Tibial nerve (tissue), 4 donors: ENCODE data around the gene GYG2. TPM values are rescaled to one million over a fixed set of nuclear protein-coding genes. Genes with fewer than 3 reads are reported as not detected.
"Not testable (repeated sequence)": the region's sequence is repeated elsewhere in the genome, so short reads cannot be mapped to it uniquely, and the experiment has no call there.

Source experiments
- DNase-seq, 2 donors: peaks; one replicate each; pipeline ENCODE4 v3.0.0-alpha.2; 2019; ENCODE audit warnings: low spot score in 2 of 2
- H3K27ac ChIP-seq, 4 donors: fragments of 200-600 bp; sonication (generic) in 3 of 4; one replicate each; pipeline ENCODE4 v1.5.1; 2017 to 2019; ENCODE audit warnings: mild to moderate bottlenecking in 1 of 4
- H3K27me3 ChIP-seq, 2 donors: fragments of 200-600 bp; sonication (generic) in 1 of 2; one replicate each; pipeline versions ENCODE4 v1.5.1 to v1.6.0; 2017 to 2019
- H3K36me3 ChIP-seq, 3 donors: fragments of 200-600 bp; sonication (generic); one replicate each; pipeline ENCODE4 v1.5.1; 2018 to 2019
- H3K4me1 ChIP-seq, 4 donors: fragments of 200-600 bp; sonication (generic) in 3 of 4; one replicate each; pipeline ENCODE4 v1.5.1; 2017 to 2019
- H3K4me3 ChIP-seq, 4 donors: fragments of 200-600 bp; sonication (generic) in 3 of 4; one replicate each; pipeline ENCODE4 v1.5.1; 2017 to 2019; ENCODE audit warnings: mild to moderate bottlenecking in 1 of 4, moderate library complexity in 1 of 4
- H3K9me3 ChIP-seq, 4 donors: fragments of 200-600 bp; sonication (generic) in 3 of 4; one replicate each; pipeline ENCODE4 v1.5.1; 2017 to 2019
- CTCF ChIP-seq, 5 experiments: fragments of 200-600 bp in 3 of 5; fragments of 450-650 bp in 2 of 5; sonication (generic) in 3 of 5; IDR thresholded peaks; one replicate each; pipeline ENCODE4 v1.5.1; 2016 to 2019; ENCODE audit warnings: antibody characterized with exemption in 5 of 5, mild to moderate bottlenecking in 3 of 5, moderate library complexity in 2 of 5
- EP300 ChIP-seq, 2 donors: sonication (generic); formaldehyde crosslinking; IDR thresholded peaks; one replicate each; pipeline ENCODE4 v1.6.1; 2017; ENCODE audit warnings: antibody characterized with exemption in 2 of 2, mild to moderate bottlenecking in 1 of 2
- POLR2A ChIP-seq, 2 donors: fragments of 450-650 bp; IDR thresholded peaks; one replicate each; pipeline ENCODE4 v1.6.1; 2017; ENCODE audit warnings: antibody characterized with exemption in 2 of 2, mild to moderate bottlenecking in 2 of 2, moderate library complexity in 2 of 2
- WGBS, 2 donors: methylation state at CpG; one replicate each; pipeline ENCODE4 v1.1.5; 2018; 5-methylcytosine and 5-hydroxymethylcytosine counted together
- total RNA-seq, 4 donors: library from RNA; depleted of rRNA; stranded (reverse); fragments of >200 nt; gene quantifications; one replicate each; pipeline ENCODE4 v1.1.0, GENCODE V29; 2016

The GYG2 gene
- total RNA-seq, 4 donors from 2014 or later: 4.1 to 50.4 (median 22.3) TPM

GRCh38 chrX:2811271-2811670 lies 17.5 kb upstream of the GYG2 start:
- WGBS, 2 donors: 39 to 58% methylated on average over 5 of the region's 5 CpGs
- Histone ChIP-seq H3K36me3 (no peaks in the 10 kb centered on the region), H3K27me3 (no peaks in the 10 kb centered on the region), H3K4me1 (no peaks in the 10 kb centered on the region), H3K4me3 (no peak overlapping the region), H3K27ac (no peak overlapping the region), H3K9me3 (no peaks in the 10 kb centered on the region)
- TF ChIP-seq POLR2A (IDR thresholded peaks at IDR 0.05) (no peak), EP300 (IDR thresholded peaks at IDR 0.05) (no peak), CTCF (IDR thresholded peaks at IDR 0.05) (no peak)
- DNase-seq: no peak

GRCh38 chrX:2812161-2812907 lies 16.4 kb upstream of the GYG2 start:
- H3K4me1 ChIP-seq, H3K27ac ChIP-seq, DNase-seq, H3K9me3 ChIP-seq, H3K36me3 ChIP-seq, H3K27me3 ChIP-seq: not testable (repeated sequence)
- TF ChIP-seq CTCF (IDR thresholded peaks at IDR 0.05): peak; percentile 39 to 79 (median 70)
- peak overlapping the region in 1 of 4 donors; percentile 22 for H3K4me3 ChIP-seq
- 22 to 37% methylated on average over 10 to 16 of the region's 16 CpGs for WGBS, 2 donors

- Histone ChIP-seq H3K4me1 (no peaks in the 10 kb centered on the region), H3K4me3 (no peak overlapping the region), H3K27me3 (peaks cover 0 to 6% of the 10 kb centered on the region in 2 donors), H3K36me3 (no peaks in the 10 kb centered on the region), H3K9me3 (no peaks in the 10 kb centered on the region), H3K27ac (no peak overlapping the region)
- 79 to 100% methylated on average over 2 of the region's 2 CpGs for WGBS, 2 donors
- no peak for DNase-seq
- no peak for TF ChIP-seq CTCF (IDR thresholded peaks at IDR 0.05)
- no peak for TF ChIP-seq POLR2A (IDR thresholded peaks at IDR 0.05)
- TF ChIP-seq EP300 (IDR thresholded peaks at IDR 0.05): no peak
These were observed 11.7 kb upstream of the GYG2 start for GRCh38 chrX:2817036-2817435.

- Histone ChIP-seq H3K9me3 (no peaks in the 10 kb centered on the region), H3K4me3 (no peak overlapping the region), H3K4me1 (no peaks in the 10 kb centered on the region), H3K27me3 (peaks cover 0 to 6% of the 10 kb centered on the region in 2 donors), H3K36me3 (no peaks in the 10 kb centered on the region), H3K27ac (no peak overlapping the region)
- TF ChIP-seq POLR2A (IDR thresholded peaks at IDR 0.05) (no peak), EP300 (IDR thresholded peaks at IDR 0.05) (no peak), CTCF (IDR thresholded peaks at IDR 0.05) (peak in 4 of 5 experiments; percentile 5 to 19 (median 12))
- DNase-seq: no peak
- whole genome bisulfite sequencing, 2 donors: 56 to 63% methylated on average over 9 of the region's 9 CpGs
These were observed 9.2 kb upstream of the GYG2 start for GRCh38 chrX:2819345-2820135.

GRCh38 chrX:2820136-2820771 lies 8.5 kb upstream of the GYG2 start:
- Histone ChIP-seq H3K27ac (no peak overlapping the region), H3K36me3 (no peaks in the 10 kb centered on the region), H3K27me3 (peaks cover 0 to 6% of the 10 kb centered on the region in 2 donors), H3K4me3 (no peak overlapping the region), H3K4me1 (no peaks in the 10 kb centered on the region), H3K9me3 (no peaks in the 10 kb centered on the region)
- WGBS, 2 donors: 51 to 63% methylated on average over 8 of the region's 8 CpGs
- TF ChIP-seq CTCF (IDR thresholded peaks at IDR 0.05) (no peak), POLR2A (IDR thresholded peaks at IDR 0.05) (no peak), EP300 (IDR thresholded peaks at IDR 0.05) (no peak)
- no peak for DNase-seq
